ENCODE results near the gene KDM5A.

DNA sequence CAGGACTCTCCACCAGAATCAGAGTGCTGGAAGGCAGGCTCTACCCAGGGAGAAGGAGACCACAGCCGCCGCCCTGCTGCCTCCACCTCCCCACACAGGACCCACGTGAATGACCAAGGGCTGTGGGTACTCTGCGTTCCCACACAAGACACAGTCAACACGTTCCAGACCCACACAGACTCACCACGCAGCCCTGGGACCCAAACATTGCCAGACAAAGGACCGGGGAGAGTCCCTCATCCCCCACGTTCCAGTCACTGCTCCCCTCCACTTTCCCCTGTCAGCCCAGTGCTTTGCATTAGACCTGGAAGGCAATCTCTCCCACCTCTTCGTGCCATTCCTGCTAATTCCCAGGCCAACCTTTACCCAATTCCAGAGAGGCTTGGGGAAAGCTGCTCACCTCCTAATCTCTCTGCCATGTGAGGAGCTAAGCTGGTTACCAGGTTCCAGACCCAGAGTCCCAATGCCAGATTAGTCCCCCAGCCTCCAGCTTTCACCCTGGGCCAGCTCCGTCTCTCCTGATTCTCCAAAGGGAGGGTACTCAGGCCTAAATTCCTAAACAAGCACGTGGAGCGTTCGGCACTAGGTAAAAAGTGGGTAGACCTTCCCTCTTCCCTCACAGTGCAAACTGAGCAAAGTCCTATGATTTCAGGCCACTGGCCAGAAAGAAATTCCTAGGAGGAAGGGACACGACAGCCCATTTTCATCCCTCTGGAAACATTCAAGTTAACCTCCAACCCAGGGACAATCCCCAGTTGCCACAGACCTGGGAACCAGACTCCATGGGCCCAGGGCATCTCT lies 131.4 kb downstream of the KDM5A start:
- TF ChIP-seq, protein P1, sequence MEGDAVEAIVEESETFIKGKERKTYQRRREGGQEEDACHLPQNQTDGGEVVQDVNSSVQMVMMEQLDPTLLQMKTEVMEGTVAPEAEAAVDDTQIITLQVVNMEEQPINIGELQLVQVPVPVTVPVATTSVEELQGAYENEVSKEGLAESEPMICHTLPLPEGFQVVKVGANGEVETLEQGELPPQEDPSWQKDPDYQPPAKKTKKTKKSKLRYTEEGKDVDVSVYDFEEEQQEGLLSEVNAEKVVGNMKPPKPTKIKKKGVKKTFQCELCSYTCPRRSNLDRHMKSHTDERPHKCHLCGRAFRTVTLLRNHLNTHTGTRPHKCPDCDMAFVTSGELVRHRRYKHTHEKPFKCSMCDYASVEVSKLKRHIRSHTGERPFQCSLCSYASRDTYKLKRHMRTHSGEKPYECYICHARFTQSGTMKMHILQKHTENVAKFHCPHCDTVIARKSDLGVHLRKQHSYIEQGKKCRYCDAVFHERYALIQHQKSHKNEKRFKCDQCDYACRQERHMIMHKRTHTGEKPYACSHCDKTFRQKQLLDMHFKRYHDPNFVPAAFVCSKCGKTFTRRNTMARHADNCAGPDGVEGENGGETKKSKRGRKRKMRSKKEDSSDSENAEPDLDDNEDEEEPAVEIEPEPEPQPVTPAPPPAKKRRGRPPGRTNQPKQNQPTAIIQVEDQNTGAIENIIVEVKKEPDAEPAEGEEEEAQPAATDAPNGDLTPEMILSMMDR (IDR thresholded peaks at IDR 0.05) = no peak
- TF ChIP-seq POLR2A (IDR thresholded peaks at IDR 0.05) = no peak

Measured in uterus (tissue), 2 donors.